UCSD-AML1 (cell line): Measurements from ENCODE around the gene OVAAL.

Experiments
- DNase-seq: peaks from one replicate; lab custom pipeline; 2025; ENCODE audit not compliant: unreplicated experiment; lab: John Stamatoyannopoulos, UW

The OVAAL gene

GRCh38 chr1:180603850-180604226, 45.1 kb downstream of the OVAAL start:
- DNase-seq: no peak

GRCh38 chr1:180606155-180606554, 47.4 kb downstream of the OVAAL start:
- no peak for DNase-seq

- DNase-seq: no peak
These were observed 51.1 kb downstream of the OVAAL start for GRCh38 chr1:180609643-180610555.

- DNase-seq: no peak
These were observed 51.8 kb downstream of the OVAAL start for GRCh38 chr1:180610556-180611015.

- DNase-seq: peak; percentile 30
These were observed 52.5 kb downstream of the OVAAL start for GRCh38 chr1:180611016-180611930.

- DNase-seq: no peak
These were observed 53.9 kb downstream of the OVAAL start for GRCh38 chr1:180612632-180613031.

GRCh38 chr1:180614730-180615129, 56.0 kb downstream of the OVAAL start:
- DNase-seq: no peak

- no peak for DNase-seq
These were observed 56.9 kb downstream of the OVAAL start for GRCh38 chr1:180615493-180616290.
